Testis (tissue), 3 donors: ENCODE results near the gene CCDC80. TPM values are rescaled to one million over a fixed set of nuclear protein-coding genes. Genes with fewer than 3 reads are reported as not detected.

Source experiments
- DNase-seq: peaks from one replicate; pipeline ENCODE4 v3.0.0-alpha.2; 2019
- H3K27ac ChIP-seq, 2 donors: fragments of 200-600 bp; sonication (generic); one replicate each; pipeline ENCODE4 v1.5.1; 2019
- H3K27me3 ChIP-seq: fragments of 200-600 bp; sonication (generic); one replicate; pipeline ENCODE4 v1.5.1; 2019
- H3K36me3 ChIP-seq: fragments of 200-600 bp; sonication (generic); one replicate; pipeline ENCODE4 v1.5.1; 2017; ENCODE audit warnings: low read depth; ENCODE audit errors: missing control alignments
- H3K4me1 ChIP-seq: fragments of 200-600 bp; sonication (generic); one replicate; pipeline ENCODE4 v1.5.1; 2019
- H3K4me3 ChIP-seq, 2 donors: fragments of 200-600 bp; sonication (generic); one replicate each; pipeline ENCODE4 v1.5.1; 2017 to 2019
- H3K9me3 ChIP-seq: fragments of 200-600 bp; sonication (generic); one replicate; pipeline ENCODE4 v1.5.1; 2017
- POLR2A ChIP-seq: fragments of 450-650 bp; IDR thresholded peaks from one replicate; pipeline ENCODE4 v1.6.1; 2017; ENCODE audit warnings: antibody characterized with exemption, mild to moderate bottlenecking, moderate library complexity
- WGBS, 2 donors: methylation state at CpG; one replicate each; pipeline ENCODE4 v1.1.5; 2018; 5-methylcytosine and 5-hydroxymethylcytosine counted together
- intact Hi-C: fragments of 100-400 bp; cut with DNase I; formaldehyde crosslinking; loops from one replicate; pipeline ENCODE4 v1.15.1; 2023; ENCODE audit warnings: low total_unique reads
- polyA plus RNA-seq: library from polyadenylated mRNA; stranded (reverse); fragments of 350-450 nt; fragmentation: Illumina TruSeq; extraction: RNeasy Lipid Tissue Mini Kit (QIAGEN cat#74804); gene quantifications from one replicate; pipeline ENCODE4 v1.2.3, GENCODE V29; 2014; ENCODE audit warnings: low read depth, low replicate concordance; ENCODE audit not compliant: insufficient read depth
- total RNA-seq, 2 donors: library from RNA; depleted of rRNA; stranded (reverse); fragments of >200 nt; gene quantifications; one replicate each; pipeline ENCODE4 v1.2.3, GENCODE V29; 2016
- TF ChIP-seq, protein P1 (sequence below), 3 experiments: fragments of 450-650 bp in 2 of 3; fragments of 200-600 bp in 1 of 3; sonication (generic) in 1 of 3; IDR thresholded peaks; one replicate each; pipeline ENCODE4 v1.5.1; 2016 to 2019; ENCODE audit warnings: antibody characterized with exemption in 3 of 3, mild to moderate bottlenecking in 2 of 3, moderate library complexity in 1 of 3

Gene CCDC80
- total and polyA plus RNA-seq, 3 donors from 2014 or later = 13.8 to 159 (median 18.8) TPM

GRCh38 chr3:112651516-112651915 lies 10.6 kb upstream of the CCDC80 start:
- intact Hi-C loops = no loop called here
- Histone ChIP-seq H3K9me3 (no peaks in the 10 kb centered on the region), H3K27me3 (no peaks in the 10 kb centered on the region), H3K27ac (no peak overlapping the region), H3K4me3 (no peak overlapping the region), H3K4me1 (no peaks in the 10 kb centered on the region), H3K36me3 (no peaks in the 10 kb centered on the region)
- TF ChIP-seq, protein P1, sequence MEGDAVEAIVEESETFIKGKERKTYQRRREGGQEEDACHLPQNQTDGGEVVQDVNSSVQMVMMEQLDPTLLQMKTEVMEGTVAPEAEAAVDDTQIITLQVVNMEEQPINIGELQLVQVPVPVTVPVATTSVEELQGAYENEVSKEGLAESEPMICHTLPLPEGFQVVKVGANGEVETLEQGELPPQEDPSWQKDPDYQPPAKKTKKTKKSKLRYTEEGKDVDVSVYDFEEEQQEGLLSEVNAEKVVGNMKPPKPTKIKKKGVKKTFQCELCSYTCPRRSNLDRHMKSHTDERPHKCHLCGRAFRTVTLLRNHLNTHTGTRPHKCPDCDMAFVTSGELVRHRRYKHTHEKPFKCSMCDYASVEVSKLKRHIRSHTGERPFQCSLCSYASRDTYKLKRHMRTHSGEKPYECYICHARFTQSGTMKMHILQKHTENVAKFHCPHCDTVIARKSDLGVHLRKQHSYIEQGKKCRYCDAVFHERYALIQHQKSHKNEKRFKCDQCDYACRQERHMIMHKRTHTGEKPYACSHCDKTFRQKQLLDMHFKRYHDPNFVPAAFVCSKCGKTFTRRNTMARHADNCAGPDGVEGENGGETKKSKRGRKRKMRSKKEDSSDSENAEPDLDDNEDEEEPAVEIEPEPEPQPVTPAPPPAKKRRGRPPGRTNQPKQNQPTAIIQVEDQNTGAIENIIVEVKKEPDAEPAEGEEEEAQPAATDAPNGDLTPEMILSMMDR (IDR thresholded peaks at IDR 0.05) = no peak
- no peak for TF ChIP-seq POLR2A
- WGBS, 2 donors = 93 to 94% methylated on average over 2 of the region's 2 CpGs
- no peak for DNase-seq

- WGBS, 2 donors = 94 to 95% methylated on average over 3 of the region's 3 CpGs
- H3K9me3 ChIP-seq = no peaks in the 10 kb centered on the region
- TF ChIP-seq POLR2A = no peak
- TF ChIP-seq, protein P1 (IDR thresholded peaks at IDR 0.05) = no peak
Measured at GRCh38 chr3:112651071-112651470, 10.1 kb upstream of the CCDC80 start.

DNA sequence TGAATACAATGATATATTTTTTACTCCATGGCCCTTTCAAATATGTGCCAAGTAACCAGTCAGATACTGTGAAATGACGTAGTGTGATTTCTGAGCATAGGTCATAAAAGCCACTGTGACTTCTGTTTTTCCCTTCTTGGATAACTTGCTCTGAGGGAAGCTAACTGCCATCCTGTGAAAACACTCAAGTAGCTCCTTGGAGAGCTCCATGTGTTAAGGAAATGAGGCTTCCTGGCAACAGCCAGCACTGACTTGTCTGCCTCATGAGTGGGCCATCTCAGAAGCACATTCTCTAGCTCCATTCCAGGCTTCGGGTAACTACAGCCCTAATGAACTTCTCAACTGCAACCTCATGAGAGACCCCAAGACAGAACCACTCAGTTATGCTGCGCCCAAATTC lies 9.5 kb upstream of the CCDC80 start:
- intact Hi-C loops = no loop called here
- Histone ChIP-seq H3K4me3 (no peak overlapping the region), H3K4me1 (no peaks in the 10 kb centered on the region), H3K27ac (no peak overlapping the region), H3K36me3 (no peaks in the 10 kb centered on the region), H3K9me3 (no peaks in the 10 kb centered on the region), H3K27me3 (no peaks in the 10 kb centered on the region)
- no peak for DNase-seq
- TF ChIP-seq, protein P1 (IDR thresholded peaks at IDR 0.05) = no peak
- TF ChIP-seq POLR2A = no peak
- 94 to 98% methylated on average over 3 of the region's 3 CpGs for WGBS, 2 donors

More at GRCh38 chr3:112651071-112651470, 10.1 kb upstream of the CCDC80 start:
- Histone ChIP-seq H3K4me3 (no peak overlapping the region), H3K27ac (no peak overlapping the region), H3K4me1 (no peaks in the 10 kb centered on the region), H3K36me3 (no peaks in the 10 kb centered on the region), H3K27me3 (no peaks in the 10 kb centered on the region)
- intact Hi-C loops = no loop called here
- no peak for DNase-seq

DNA sequence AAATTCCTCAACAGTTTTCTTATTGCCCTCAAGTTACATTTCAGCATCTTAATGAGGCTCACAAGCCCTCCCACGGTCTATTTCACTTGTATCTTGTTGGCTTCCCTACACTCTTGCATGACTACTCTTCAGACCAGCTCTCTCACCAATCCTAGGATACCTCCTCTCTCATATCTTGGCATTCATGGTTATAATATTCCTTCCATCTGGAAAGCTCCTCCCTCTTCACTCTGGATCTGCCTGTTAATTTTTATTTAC lies 8.5 kb upstream of the CCDC80 start:
- no peaks in the 10 kb centered on the region for H3K4me1 ChIP-seq
- intact Hi-C loops = no loop called here

GRCh38 chr3:112647122-112647521 lies 6.2 kb upstream of the CCDC80 start:
- no peaks in the 10 kb centered on the region for H3K36me3 ChIP-seq
- 65 to 67% methylated on average over 5 of the region's 5 CpGs for WGBS, 2 donors
- H3K27me3 ChIP-seq = no peaks in the 10 kb centered on the region
- no peaks in the 10 kb centered on the region for H3K4me1 ChIP-seq
- intact Hi-C loops = no loop called here
- no peaks in the 10 kb centered on the region for H3K9me3 ChIP-seq
- TF ChIP-seq, protein P1 (IDR thresholded peaks at IDR 0.05) = no peak
- no peak for TF ChIP-seq POLR2A
- no peak overlapping the region for H3K27ac ChIP-seq
- DNase-seq = no peak
- no peak overlapping the region for H3K4me3 ChIP-seq

More for the DNA sequence above, 8.5 kb upstream of the CCDC80 start:
- Histone ChIP-seq H3K36me3 (no peaks in the 10 kb centered on the region), H3K27me3 (no peaks in the 10 kb centered on the region), H3K9me3 (no peaks in the 10 kb centered on the region), H3K27ac (no peak overlapping the region), H3K4me3 (no peak overlapping the region)
- WGBS, 2 donors = 63 to 76% methylated on average over 1 of the region's 1 CpG
- TF ChIP-seq, protein P1 (IDR thresholded peaks at IDR 0.05) = no peak
- no peak for TF ChIP-seq POLR2A
- DNase-seq = no peak
